IPS-18a (cell line): ENCODE results near the gene FRAT2.
"Not testable (repeated sequence)": the region's sequence is repeated elsewhere in the genome, so short reads cannot be mapped to it uniquely, and the experiment has no call there.

Experiments used
- H3K27ac ChIP-seq: one replicate; pipeline ENCODE4 v1.5.1; 2013; ENCODE audit warnings: low read length
- H3K27me3 ChIP-seq: one replicate; pipeline ENCODE4 v1.6.1; 2013; ENCODE audit warnings: mild to moderate bottlenecking, low read length; ENCODE audit not compliant: control insufficient read depth, insufficient read depth
- H3K36me3 ChIP-seq: one replicate; pipeline ENCODE4 v1.6.1; 2013; ENCODE audit warnings: low read depth, low read length; ENCODE audit not compliant: control insufficient read depth
- H3K4me1 ChIP-seq: one replicate; pipeline ENCODE4 v1.6.1; 2013; ENCODE audit warnings: low read depth, low read length; ENCODE audit not compliant: control insufficient read depth
- H3K4me3 ChIP-seq: one replicate; pipeline ENCODE4 v1.5.1; 2013; ENCODE audit warnings: low read length
- H3K9ac ChIP-seq: one replicate; pipeline ENCODE4 v1.6.1; 2013; ENCODE audit warnings: mild to moderate bottlenecking, low read length, moderate library complexity
- H3K9me3 ChIP-seq: one replicate; pipeline ENCODE4 v1.6.1; 2013; ENCODE audit warnings: low read depth, low read length; ENCODE audit not compliant: control insufficient read depth

The FRAT2 gene

GRCh38 chr10:97355571-97355975, 21.0 kb upstream of the FRAT2 start:
- no peak overlapping the region for H3K9ac ChIP-seq
- H3K27me3 ChIP-seq: no peaks in the 10 kb centered on the region
- H3K27ac ChIP-seq: no peak overlapping the region
- no peaks in the 10 kb centered on the region for H3K9me3 ChIP-seq
- no peak overlapping the region for H3K4me3 ChIP-seq
- H3K4me1 ChIP-seq: no peaks in the 10 kb centered on the region
- H3K36me3 ChIP-seq: peaks cover 32% of the 10 kb centered on the region

- H3K4me3 ChIP-seq: no peak overlapping the region
- H3K9me3 ChIP-seq: no peaks in the 10 kb centered on the region
- no peak overlapping the region for H3K27ac ChIP-seq
- H3K4me1 ChIP-seq: no peaks in the 10 kb centered on the region
- no peaks in the 10 kb centered on the region for H3K27me3 ChIP-seq
- H3K9ac ChIP-seq: no peak overlapping the region
- H3K36me3 ChIP-seq: peaks cover 22% of the 10 kb centered on the region
These were observed 19.4 kb upstream of the FRAT2 start for GRCh38 chr10:97353945-97354344.

- Histone ChIP-seq H3K4me3 (no peak overlapping the region), H3K27ac (no peak overlapping the region), H3K36me3 (no peaks in the 10 kb centered on the region), H3K9ac (no peak overlapping the region), H3K9me3 (no peaks in the 10 kb centered on the region), H3K27me3 (no peaks in the 10 kb centered on the region), H3K4me1 (no peaks in the 10 kb centered on the region)
These were observed 15.4 kb upstream of the FRAT2 start for GRCh38 chr10:97349752-97350513.

GRCh38 chr10:97347317-97347716, 12.8 kb upstream of the FRAT2 start:
- Histone ChIP-seq H3K27ac (no peak overlapping the region), H3K9ac (no peak overlapping the region), H3K4me3 (no peak overlapping the region), H3K36me3 (no peaks in the 10 kb centered on the region), H3K4me1 (no peaks in the 10 kb centered on the region), H3K9me3 (no peaks in the 10 kb centered on the region), H3K27me3 (no peaks in the 10 kb centered on the region)

GRCh38 chr10:97343664-97344063, 9.1 kb upstream of the FRAT2 start:
- H3K4me1 ChIP-seq, H3K4me3 ChIP-seq, H3K27ac ChIP-seq, H3K27me3 ChIP-seq, H3K9ac ChIP-seq, H3K36me3 ChIP-seq, H3K9me3 ChIP-seq: not testable (repeated sequence)

- no peak overlapping the region for H3K27ac ChIP-seq
- H3K36me3 ChIP-seq: no peaks in the 10 kb centered on the region
- H3K4me3 ChIP-seq: no peak overlapping the region
- H3K27me3 ChIP-seq: no peaks in the 10 kb centered on the region
- H3K9ac ChIP-seq: no peak overlapping the region
- no peaks in the 10 kb centered on the region for H3K9me3 ChIP-seq
- H3K4me1 ChIP-seq: peaks cover 19% of the 10 kb centered on the region
These were observed 6.9 kb upstream of the FRAT2 start for GRCh38 chr10:97341416-97341815.

- H3K9ac ChIP-seq: no peak overlapping the region
- no peaks in the 10 kb centered on the region for H3K36me3 ChIP-seq
- H3K9me3 ChIP-seq: no peaks in the 10 kb centered on the region
- H3K27ac ChIP-seq: no peak overlapping the region
- peaks cover 5% of the 10 kb centered on the region for H3K27me3 ChIP-seq
- H3K4me1 ChIP-seq: peaks cover 24% of the 10 kb centered on the region
- peak overlapping the region; percentile 23 for H3K4me3 ChIP-seq
These were observed 3.5 kb upstream of the FRAT2 start for GRCh38 chr10:97338041-97338440.

- Histone ChIP-seq H3K9ac (peak overlapping the region; percentile 8), H3K4me3 (peak overlapping the region; percentile 23), H3K27ac (no peak overlapping the region)
These were observed 2.7 kb upstream of the FRAT2 start for GRCh38 chr10:97336942-97337831.

GRCh38 chr10:97336446-97336845, 1.9 kb upstream of the FRAT2 start:
- H3K27me3 ChIP-seq: peaks cover 6% of the 10 kb centered on the region
- H3K4me3 ChIP-seq: peak overlapping the region; percentile 23
- no peaks in the 10 kb centered on the region for H3K9me3 ChIP-seq
- no peaks in the 10 kb centered on the region for H3K36me3 ChIP-seq
- H3K4me1 ChIP-seq: peaks cover 29% of the 10 kb centered on the region
- no peak overlapping the region for H3K27ac ChIP-seq
- H3K9ac ChIP-seq: peak overlapping the region; percentile 8

More at GRCh38 chr10:97336942-97337831, 2.7 kb upstream of the FRAT2 start:
- peaks cover 6% of the 10 kb centered on the region for H3K27me3 ChIP-seq
- H3K4me1 ChIP-seq: peaks cover 25% of the 10 kb centered on the region
- H3K9me3 ChIP-seq: no peaks in the 10 kb centered on the region
- no peaks in the 10 kb centered on the region for H3K36me3 ChIP-seq

GRCh38 chr10:97336006-97336405, 1.5 kb upstream of the FRAT2 start:
- peaks cover 29% of the 10 kb centered on the region for H3K4me1 ChIP-seq
- H3K9me3 ChIP-seq: no peaks in the 10 kb centered on the region
- no peak overlapping the region for H3K27ac ChIP-seq
- H3K9ac ChIP-seq: no peak overlapping the region
- peak overlapping the region; percentile 23 for H3K4me3 ChIP-seq
- no peaks in the 10 kb centered on the region for H3K36me3 ChIP-seq
- H3K27me3 ChIP-seq: peaks cover 6% of the 10 kb centered on the region

- H3K4me3 ChIP-seq: peak overlapping the region; percentile 99
These were observed 675 bp upstream of the FRAT2 start for GRCh38 chr10:97335188-97335619.

More at GRCh38 chr10:97335188-97335619, 675 bp upstream of the FRAT2 start:
- Histone ChIP-seq H3K9ac (peak overlapping the region; percentile 79), H3K27me3 (peaks cover 6% of the 10 kb centered on the region), H3K9me3 (no peaks in the 10 kb centered on the region), H3K27ac (no peak overlapping the region), H3K36me3 (no peaks in the 10 kb centered on the region), H3K4me1 (peaks cover 29% of the 10 kb centered on the region)
